Mucosa of gallbladder (tissue), 1 donor: Measurements from ENCODE around the gene TFCP2. TPM values are rescaled to one million over a fixed set of nuclear protein-coding genes. Genes with fewer than 3 reads are reported as not detected.

ENCODE experiments used
- DNase-seq: peaks from one replicate; pipeline ENCODE4 v3.0.0-alpha.2; 2020; ENCODE audit warnings: low spot score
- total RNA-seq: library from RNA; stranded (reverse); gene quantifications from one replicate; pipeline ENCODE4 v1.2.1, GENCODE V29; 2021
- donor health status: DM: no; HTN: no; CAD: no.

TFCP2 gene
- total RNA-seq, 1 donor from 2014 or later: 31.8 TPM

GRCh38 chr12:51197736-51198567 is 25.0 kb upstream of the TFCP2 start:
- no peak for DNase-seq

GRCh38 chr12:51196547-51196946 is 23.6 kb upstream of the TFCP2 start:
- DNase-seq: no peak

GRCh38 chr12:51195841-51196240 is 22.9 kb upstream of the TFCP2 start:
- DNase-seq: no peak

DNA sequence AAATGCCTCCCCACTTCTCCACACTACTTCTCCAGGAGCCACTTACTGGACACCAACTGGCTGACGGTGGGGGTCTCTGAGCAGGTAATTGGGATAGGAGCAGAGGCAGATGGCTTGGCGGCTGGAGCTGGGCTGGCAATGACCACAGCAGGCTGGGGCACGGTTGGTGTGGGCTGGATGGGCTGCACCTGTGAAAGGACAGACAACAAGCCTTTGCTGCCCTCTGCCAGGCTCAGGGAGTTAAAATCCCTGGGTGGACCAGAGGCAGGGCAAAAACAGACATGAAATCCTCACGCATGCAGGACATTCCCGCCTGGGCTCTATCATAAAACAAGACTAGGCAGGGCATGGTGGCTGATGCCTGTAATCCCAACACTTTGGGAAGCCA is 19.3 kb upstream of the TFCP2 start:
- DNase-seq: no peak

- DNase-seq: no peak
Observed at GRCh38 chr12:51191516-51192283, 18.8 kb upstream of the TFCP2 start.

- no peak for DNase-seq
Observed at GRCh38 chr12:51190820-51191219, 17.9 kb upstream of the TFCP2 start.

DNA sequence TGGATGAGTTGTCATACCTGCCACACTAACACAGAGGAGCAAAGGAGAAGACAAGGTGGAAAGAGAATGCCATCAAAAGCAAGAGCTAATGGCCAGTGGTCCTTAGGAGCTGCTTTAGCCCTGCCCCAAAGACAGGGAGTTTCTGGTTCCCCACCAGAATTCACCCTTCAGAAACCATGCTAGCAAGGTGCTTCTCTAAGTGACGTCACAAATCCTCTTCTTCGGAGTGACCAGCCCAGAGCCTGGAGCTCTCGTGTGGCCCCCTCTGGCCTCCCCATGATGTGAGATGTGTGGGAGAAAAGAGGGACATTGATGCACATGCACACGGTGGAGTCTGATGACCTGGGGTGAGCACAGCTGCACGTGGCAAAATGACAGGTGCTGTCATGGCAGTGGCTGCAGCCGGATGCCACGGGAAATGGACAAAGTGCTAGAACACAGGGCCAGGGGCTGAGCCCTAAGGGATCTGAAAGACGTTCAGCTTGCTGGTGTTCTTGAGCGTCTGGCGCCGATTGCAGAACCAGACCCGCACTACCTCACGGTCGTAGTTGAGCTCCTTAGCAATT is 16.9 kb upstream of the TFCP2 start:
- DNase-seq: no peak

GRCh38 chr12:51188359-51189051 is 15.6 kb upstream of the TFCP2 start:
- DNase-seq: no peak

- DNase-seq: no peak
Observed at GRCh38 chr12:51187370-51187987, 14.5 kb upstream of the TFCP2 start.

GRCh38 chr12:51186465-51187085 is 13.6 kb upstream of the TFCP2 start:
- no peak for DNase-seq

GRCh38 chr12:51185171-51185717 is 12.3 kb upstream of the TFCP2 start:
- DNase-seq: no peak

- peak; percentile 29 for DNase-seq
Observed at GRCh38 chr12:51183816-51184215, 10.9 kb upstream of the TFCP2 start.

GRCh38 chr12:51183349-51183748 is 10.4 kb upstream of the TFCP2 start:
- DNase-seq: no peak

- DNase-seq: no peak
Observed at GRCh38 chr12:51181558-51181957, 8.6 kb upstream of the TFCP2 start.

DNA sequence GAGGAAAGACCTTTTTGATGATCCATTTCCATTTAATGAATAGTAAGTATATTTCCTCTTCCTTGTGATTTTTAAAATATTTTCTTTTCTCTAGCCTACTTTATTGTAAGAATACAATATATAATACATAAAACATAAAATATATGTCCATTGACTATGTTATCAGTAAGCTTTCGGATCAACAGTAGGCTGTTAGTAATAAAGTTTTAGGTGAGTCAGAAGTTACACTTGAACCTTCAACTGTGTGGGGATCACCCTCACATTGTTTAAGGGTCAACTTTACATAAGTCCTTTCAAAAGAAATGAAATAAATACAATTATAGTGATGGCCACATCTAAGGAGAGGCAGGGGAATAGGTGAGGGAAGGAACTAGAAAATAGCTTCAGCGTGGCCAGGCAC is 5.0 kb upstream of the TFCP2 start:
- DNase-seq: no peak

DNA sequence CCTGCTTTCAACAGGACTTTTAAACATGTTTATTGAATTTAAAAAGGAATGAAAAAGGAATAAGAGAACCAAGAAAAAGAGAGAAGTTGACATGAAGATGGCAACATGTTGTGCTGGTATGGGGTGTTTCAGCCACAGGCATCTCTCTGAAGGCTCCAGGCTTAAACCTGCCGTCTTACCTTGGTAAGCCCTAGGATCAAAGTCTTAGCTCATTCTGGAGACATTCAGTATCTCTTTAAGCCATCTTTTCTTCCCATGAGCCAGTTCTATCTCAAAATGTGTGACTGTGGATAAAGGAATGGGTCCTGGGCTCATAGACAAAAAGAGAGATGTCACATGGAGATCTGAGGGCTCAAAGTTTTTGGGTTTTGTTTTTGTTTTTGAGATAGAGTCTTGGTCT is 1.6 kb upstream of the TFCP2 start:
- no peak for DNase-seq

- DNase-seq: no peak
Observed at GRCh38 chr12:51171884-51172514, 936 bp downstream of the TFCP2 start.

GRCh38 chr12:51163795-51164194 is 9.1 kb downstream of the TFCP2 start:
- DNase-seq: no peak

DNA sequence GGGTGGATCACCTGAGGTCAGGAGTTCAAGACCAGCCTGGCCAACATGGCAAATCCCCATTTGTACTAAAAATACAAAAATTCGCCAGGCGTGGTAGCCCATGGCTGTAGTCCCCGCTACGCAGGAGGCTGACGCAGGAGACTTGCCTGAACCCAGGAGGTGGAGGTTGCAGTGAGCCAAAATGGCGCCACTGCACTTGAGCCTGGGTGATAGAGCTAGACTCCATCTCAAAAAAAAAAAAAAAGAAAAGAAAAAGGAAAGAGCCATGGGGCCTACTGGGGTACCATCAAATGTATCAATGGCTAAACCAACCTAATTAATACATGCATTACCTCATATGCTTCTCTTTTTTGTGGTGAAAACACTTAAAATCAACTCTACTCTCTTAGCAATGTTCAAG is 10.7 kb downstream of the TFCP2 start:
- DNase-seq: no peak

GRCh38 chr12:51160814-51161459 is 12.0 kb downstream of the TFCP2 start:
- DNase-seq: no peak
